ENCODE results near the gene ABRACL. TPM values are rescaled to one million over a fixed set of nuclear protein-coding genes. Genes with fewer than 3 reads are reported as not detected.

ABRACL gene
- total and polyA plus RNA-seq, 2 of the 4 experiments (the other 2 are of a cell fraction) = 16.0 to 27.9 TPM

DNA sequence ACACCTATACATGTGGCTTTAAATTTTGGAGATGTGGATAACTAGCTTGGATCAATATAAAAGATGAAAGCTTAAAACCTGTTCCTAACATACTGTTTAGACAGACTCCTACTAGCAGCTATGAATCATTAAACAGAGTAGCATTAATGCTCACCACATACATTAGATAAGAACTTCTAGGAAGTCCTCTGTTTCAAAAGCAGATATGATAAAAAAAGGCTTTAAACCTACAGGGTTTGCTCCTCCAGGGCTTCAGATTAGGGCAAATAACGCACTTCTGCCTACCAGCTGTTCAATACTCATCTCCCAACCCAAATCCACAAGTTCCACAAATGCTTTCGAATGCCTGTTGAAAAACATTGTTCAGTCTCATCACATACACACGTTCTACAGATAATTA lies 42.0 kb upstream of the ABRACL start:
- Histone ChIP-seq H2BK120ac (ENCODE audit: low read depth, low read length) (no peak overlapping the region), H4K5ac (ENCODE audit: low read depth, low read length) (no peak overlapping the region), H3K36me3 (ENCODE audit: control insufficient read depth, insufficient read depth, low read length) (no peaks in the 10 kb centered on the region), H3K79me1 (ENCODE audit: low read depth in 1 of 2, low read length in 2 of 2) (peaks cover 24 to 32% of the 10 kb centered on the region in 2 experiments), H4K91ac (ENCODE audit: insufficient read depth, low read depth, low read length) (no peak overlapping the region), H3K56ac (ENCODE audit: extremely low read depth, insufficient read depth, low read length) (no peak overlapping the region), H3K4me1 (ENCODE audit: control insufficient read depth, insufficient read depth, low read length) (peaks cover 2% of the 10 kb centered on the region; the same call in 1 of the 2 replicates), H2AK5ac (ENCODE audit: low read depth, low read length) (no peak overlapping the region), H4K20me1 (ENCODE audit: insufficient read depth, low read length) (peaks cover 9% of the 10 kb centered on the region; the same call in 1 of the 2 replicates), H3K9ac (ENCODE audit: low read depth, low read length) (peak overlapping the region; percentile 68; the same call in 1 of the 2 replicates), H3K4ac (ENCODE audit: low read depth, low read length) (no peak overlapping the region), H3K27me3 (ENCODE audit: control insufficient read depth, insufficient read depth, low read length) (no peaks in the 10 kb centered on the region; the same call in 1 of the 2 replicates), H3K27ac (ENCODE audit: insufficient read depth, low read length) (no peak overlapping the region), H3K23ac (ENCODE audit: low read depth, low read length) (peak overlapping the region; percentile 79), H4K8ac (ENCODE audit: low read depth in 2 of 2, low read length in 2 of 2) (0 out of 4 replicates have a peak overlapping the region, but pooled peaks of 1 of the 2 experiments have one; percentile 1), H2AK9ac (replicated peaks; ENCODE audit: low read depth, low read length, poor library complexity) (no peak overlapping the region), H3K9me3 (ENCODE audit: control insufficient read depth, insufficient read depth, low read length) (no peaks in the 10 kb centered on the region), H2BK20ac (ENCODE audit: low read depth, low read length) (no peak overlapping the region), H3K4me3 (ENCODE audit: insufficient read depth, low read depth, low read length) (peak overlapping the region; percentile 78), H3K9me1 (ENCODE audit: insufficient read depth, low read length) (peaks cover 4% of the 10 kb centered on the region; the same call in 1 of the 2 replicates), H2BK5ac (ENCODE audit: low read depth, low read length, poor library complexity, severe bottlenecking) (no peak overlapping the region), H3K18ac (ENCODE audit: low read depth, low read length) (no peak overlapping the region), H3K4me2 (ENCODE audit: low read depth, low read length) (peak overlapping the region; percentile 98), H2AFZ (replicated peaks; ENCODE audit: low read length, poor library complexity) (no peak overlapping the region), H3K14ac (replicated peaks; ENCODE audit: low read depth, low read length) (no peak overlapping the region), H2BK15ac (ENCODE audit: low read depth, low read length) (no peak overlapping the region)
- TF ChIP-seq ELK1 (IDR thresholded peaks at IDR 0.05; ENCODE audit: borderline replicate concordance, low read depth, low read length) (no peak), RFX5 (IDR thresholded peaks at IDR 0.05; ENCODE audit: low read depth, low read length) (no peak), CTCF (conservative IDR thresholded peaks at IDR 0.05; ENCODE audit: low read depth, low read length) (no peak), CEBPB (IDR thresholded peaks at IDR 0.05; ENCODE audit: low read depth, low read length) (no peak), USF2 (IDR thresholded peaks at IDR 0.05; ENCODE audit: low read depth, low read length) (no peak), POLR2A (IDR thresholded peaks at IDR 0.05; ENCODE audit: low read depth, low read length) (no peak), NFE2L2 (IDR thresholded peaks at IDR 0.05; ENCODE audit: low read depth, low read length) (no peak), CHD1 (IDR thresholded peaks at IDR 0.05; ENCODE audit: low read depth, low read length) (no peak), MXI1 (IDR thresholded peaks at IDR 0.05; ENCODE audit: borderline replicate concordance, low read depth, low read length) (no peak), SMC3 (IDR thresholded peaks at IDR 0.05; ENCODE audit: low read depth, low read length) (no peak), FOS (IDR thresholded peaks at IDR 0.05; ENCODE audit: low read depth, low read length) (no peak), RCOR1 (IDR thresholded peaks at IDR 0.05; ENCODE audit: insufficient replicate concordance, low read length) (no peak)
- dilution Hi-C loops (cut with HindIII; ENCODE audit: low sequenced_read_pairs, unreplicated experiment) = no loop called here
- ChIA-PET POLR2A (ENCODE audit: unreplicated experiment) (no interaction called here), CTCF (interaction anchor here (0.5 to 1.1 kb wide), 3 partner anchors 171 to 1259 kb away, joined by 3 to 6 read pairs (median 3); no protein-coding TSS in a partner anchor)
- peak; percentile 8; the same call in 1 of the 2 replicates for ATAC-seq (ENCODE audit: low read depth)
- BruUV-seq (replicated peaks) = no TSS peak
- in situ Hi-C loops (cut with MboI; ENCODE audit: low sequenced_read_pairs) = loop anchor here (5.0 to 10.0 kb wide), 2 partner anchors 169 to 872 kb away; no protein-coding TSS in a partner anchor
- intact Hi-C loops (cut with micrococcal nuclease) = loop anchor here (5.0 kb wide), 2 partner anchors 399 to 869 kb away; no protein-coding TSS in a partner anchor
- WGBS, 2 experiments (ENCODE audit: extremely low coverage in 2 of 2, insufficient read length in 1 of 2) = 0% methylated on average over 1 of the region's 3 CpGs; no CpG with 5 or more reads in 1 of the 2 experiments
- peak; percentile 60 for DNase-seq

All from IMR-90 (cell line).